HUES64 (cell line): ENCODE measurements around the gene TMEM33.

Experiments used
- H3K27ac ChIP-seq: 2 replicates; pipeline ENCODE4 v1.7.0; 2013; ENCODE audit warnings: low read depth, low read length, inconsistent platforms
- H3K27me3 ChIP-seq: 2 replicates; pipeline ENCODE4 v1.6.1; 2013; ENCODE audit warnings: mild to moderate bottlenecking, low read length; ENCODE audit not compliant: insufficient read depth
- H3K36me3 ChIP-seq: 2 replicates; pipeline ENCODE4 v1.6.1; 2013; ENCODE audit warnings: mild to moderate bottlenecking, low read length; ENCODE audit not compliant: insufficient read depth
- H3K4me1 ChIP-seq: 2 replicates; pipeline ENCODE4 v1.6.1; 2013; ENCODE audit warnings: mild to moderate bottlenecking, low read length, moderate library complexity; ENCODE audit not compliant: insufficient read depth
- H3K4me3 ChIP-seq: 2 replicates; pipeline ENCODE4 v1.5.1; 2013; ENCODE audit warnings: mild to moderate bottlenecking, low read length, moderate library complexity
- H3K9ac ChIP-seq: 2 replicates; pipeline ENCODE4 v1.6.1; 2013; ENCODE audit warnings: mild to moderate bottlenecking, low read depth, low read length
- H3K9me3 ChIP-seq: 2 replicates; pipeline ENCODE4 v1.6.1; 2013; ENCODE audit warnings: low read depth, low read length; ENCODE audit not compliant: insufficient read depth
- WGBS: fragments of 150-250, 120-280 bp; methylation state at CpG from one replicate; pipeline ENCODE4 v1.1.7; 2013; ENCODE audit warnings: missing lambda C conversion rate; 5-methylcytosine and 5-hydroxymethylcytosine counted together

TMEM33 gene

GRCh38 chr4:42008011-42008786 is 73.0 kb downstream of the TMEM33 start:
- no peak overlapping the region for H3K9ac ChIP-seq
- WGBS = 94% methylated on average over 3 of the region's 3 CpGs
- no peaks in the 10 kb centered on the region for H3K9me3 ChIP-seq
- H3K27me3 ChIP-seq = no peaks in the 10 kb centered on the region
- no peak overlapping the region for H3K27ac ChIP-seq
- no peaks in the 10 kb centered on the region for H3K4me1 ChIP-seq
- H3K36me3 ChIP-seq = peaks cover 44% of the 10 kb centered on the region
- H3K4me3 ChIP-seq = no peak overlapping the region
